ENCODE data around the gene PRPSAP1.
"Not testable (repeated sequence)": the region's sequence is repeated elsewhere in the genome, so short reads cannot be mapped to it uniquely, and the experiment has no call there.

The PRPSAP1 gene

GRCh38 chr17:76276461-76277299 is 77.0 kb downstream of the PRPSAP1 start:
- DNase-seq (ENCODE audit: low read depth) = no peak

- DNase-seq (ENCODE audit: low read depth) = no peak
These were observed 77.7 kb downstream of the PRPSAP1 start for GRCh38 chr17:76276069-76276431.

GRCh38 chr17:76275382-76276068 is 78.2 kb downstream of the PRPSAP1 start:
- DNase-seq (ENCODE audit: low read depth) = no peak

GRCh38 chr17:76274112-76274956 is 79.4 kb downstream of the PRPSAP1 start:
- DNase-seq (ENCODE audit: low read depth) = no peak

- DNase-seq (ENCODE audit: low read depth) = no peak
These were observed 80.1 kb downstream of the PRPSAP1 start for GRCh38 chr17:76273445-76274111.

GRCh38 chr17:76272541-76273444 is 80.9 kb downstream of the PRPSAP1 start:
- no peak for DNase-seq (ENCODE audit: low read depth)

- DNase-seq (ENCODE audit: low read depth) = peak; percentile 42
These were observed 81.8 kb downstream of the PRPSAP1 start for GRCh38 chr17:76271669-76272540.

- DNase-seq (ENCODE audit: low read depth) = no peak
These were observed 82.7 kb downstream of the PRPSAP1 start for GRCh38 chr17:76270770-76271668.

- no peak for DNase-seq (ENCODE audit: low read depth)
These were observed 83.6 kb downstream of the PRPSAP1 start for GRCh38 chr17:76270127-76270592.

- DNase-seq (ENCODE audit: low read depth) = no peak
These were observed 84.4 kb downstream of the PRPSAP1 start for GRCh38 chr17:76268991-76269981.

- peak; percentile 49 for DNase-seq (ENCODE audit: low read depth)
These were observed 85.5 kb downstream of the PRPSAP1 start for GRCh38 chr17:76268015-76268749.

- DNase-seq (ENCODE audit: low read depth) = not testable (repeated sequence)
These were observed 86.1 kb downstream of the PRPSAP1 start for GRCh38 chr17:76267581-76268001.

GRCh38 chr17:76267051-76267576 is 86.6 kb downstream of the PRPSAP1 start:
- DNase-seq (ENCODE audit: low read depth) = no peak

GRCh38 chr17:76266244-76266938 is 87.3 kb downstream of the PRPSAP1 start:
- DNase-seq (ENCODE audit: low read depth) = no peak

GRCh38 chr17:76265624-76266243 is 88.0 kb downstream of the PRPSAP1 start:
- DNase-seq (ENCODE audit: low read depth) = no peak

Measured in stimulated activated CD8-positive, alpha-beta memory T cell treated with anti-CD3 and anti-CD28 coated beads, Interleukin-12 subunit alpha, Interleukin-12 subunit beta, amount 100 ng/mL, for 1 hour (primary cell).